ENCODE measurements around the gene ACO2. TPM values are rescaled to one million over a fixed set of nuclear protein-coding genes. Genes with fewer than 3 reads are reported as not detected.
A peak's percentile ranks its signal among the peaks of the same experiment; 100 is the strongest.

ACO2 gene
- total RNA-seq, 1 experiment from 2014 or later = 128 TPM

- in situ Hi-C loops (cut with HindIII; ENCODE audit: low pct_unique_long_range_greater_than_20kb, low sequenced_read_pairs) = no loop called here
Observed at GRCh38 chr22:41528938-41529561, 60.1 kb downstream of the ACO2 start.

GRCh38 chr22:41530890-41531714, 62.2 kb downstream of the ACO2 start:
- no peak for DNase-seq (ENCODE audit: low read depth, low spot score)
- in situ Hi-C loops (cut with HindIII; ENCODE audit: low pct_unique_long_range_greater_than_20kb, low sequenced_read_pairs) = no loop called here

More at GRCh38 chr22:41528938-41529561, 60.1 kb downstream of the ACO2 start:
- DNase-seq (ENCODE audit: low read depth, low spot score) = no peak

- in situ Hi-C loops (cut with HindIII; ENCODE audit: low pct_unique_long_range_greater_than_20kb, low sequenced_read_pairs) = no loop called here
- DNase-seq (ENCODE audit: low read depth, low spot score) = peak; percentile 50
Observed at GRCh38 chr22:41531715-41532477, 63.0 kb downstream of the ACO2 start.

- peak; percentile 81 for DNase-seq (ENCODE audit: low read depth, low spot score)
Observed at GRCh38 chr22:41532908-41533825, 64.2 kb downstream of the ACO2 start.

GRCh38 chr22:41534219-41534618, 65.3 kb downstream of the ACO2 start:
- in situ Hi-C loops (cut with HindIII; ENCODE audit: low pct_unique_long_range_greater_than_20kb, low sequenced_read_pairs) = no loop called here
- DNase-seq (ENCODE audit: low read depth, low spot score) = peak; percentile 52

More at GRCh38 chr22:41532908-41533825, 64.2 kb downstream of the ACO2 start:
- in situ Hi-C loops (cut with HindIII; ENCODE audit: low pct_unique_long_range_greater_than_20kb, low sequenced_read_pairs) = no loop called here

GRCh38 chr22:41535244-41535643, 66.3 kb downstream of the ACO2 start:
- DNase-seq (ENCODE audit: low read depth, low spot score) = peak; percentile 60
- in situ Hi-C loops (cut with HindIII; ENCODE audit: low pct_unique_long_range_greater_than_20kb, low sequenced_read_pairs) = no loop called here

GRCh38 chr22:41537203-41537602, 68.3 kb downstream of the ACO2 start:
- no peak for DNase-seq (ENCODE audit: low read depth, low spot score)

GRCh38 chr22:41538583-41538982, 69.7 kb downstream of the ACO2 start:
- no peak for DNase-seq (ENCODE audit: low read depth, low spot score)
- in situ Hi-C loops (cut with HindIII; ENCODE audit: low pct_unique_long_range_greater_than_20kb, low sequenced_read_pairs) = no loop called here

More at GRCh38 chr22:41537203-41537602, 68.3 kb downstream of the ACO2 start:
- in situ Hi-C loops (cut with HindIII; ENCODE audit: low pct_unique_long_range_greater_than_20kb, low sequenced_read_pairs) = no loop called here

GRCh38 chr22:41539146-41540005, 70.5 kb downstream of the ACO2 start:
- in situ Hi-C loops (cut with HindIII; ENCODE audit: low pct_unique_long_range_greater_than_20kb, low sequenced_read_pairs) = no loop called here

GRCh38 chr22:41540006-41540315, 71.0 kb downstream of the ACO2 start:
- in situ Hi-C loops (cut with HindIII; ENCODE audit: low pct_unique_long_range_greater_than_20kb, low sequenced_read_pairs) = no loop called here
- DNase-seq (ENCODE audit: low read depth, low spot score) = no peak

More at GRCh38 chr22:41539146-41540005, 70.5 kb downstream of the ACO2 start:
- DNase-seq (ENCODE audit: low read depth, low spot score) = no peak

GRCh38 chr22:41540365-41540764, 71.4 kb downstream of the ACO2 start:
- no peak for DNase-seq (ENCODE audit: low read depth, low spot score)

GRCh38 chr22:41541484-41541883, 72.6 kb downstream of the ACO2 start:
- no peak for DNase-seq (ENCODE audit: low read depth, low spot score)
- in situ Hi-C loops (cut with HindIII; ENCODE audit: low pct_unique_long_range_greater_than_20kb, low sequenced_read_pairs) = no loop called here

More at GRCh38 chr22:41540365-41540764, 71.4 kb downstream of the ACO2 start:
- in situ Hi-C loops (cut with HindIII; ENCODE audit: low pct_unique_long_range_greater_than_20kb, low sequenced_read_pairs) = no loop called here

GRCh38 chr22:41542224-41542623, 73.3 kb downstream of the ACO2 start:
- in situ Hi-C loops (cut with HindIII; ENCODE audit: low pct_unique_long_range_greater_than_20kb, low sequenced_read_pairs) = no loop called here
- no peak for DNase-seq (ENCODE audit: low read depth, low spot score)

- in situ Hi-C loops (cut with HindIII; ENCODE audit: low pct_unique_long_range_greater_than_20kb, low sequenced_read_pairs) = no loop called here
- peak; percentile 98 for DNase-seq (ENCODE audit: low read depth, low spot score)
Observed at GRCh38 chr22:41543854-41544670, 75.1 kb downstream of the ACO2 start, which contains the start of gene POLR3H. Gene POLR3H (minus strand): TSS chr22:41544470. CDS start chr22:41544101, 369 bp downstream.

GRCh38 chr22:41544671-41545476, 76.0 kb downstream of the ACO2 start:
- no peak for DNase-seq (ENCODE audit: low read depth, low spot score)
- in situ Hi-C loops (cut with HindIII; ENCODE audit: low pct_unique_long_range_greater_than_20kb, low sequenced_read_pairs) = no loop called here
